Frontal cortex (tissue), 4 donors: ENCODE results near the gene FXYD5. TPM values are rescaled to one million over a fixed set of nuclear protein-coding genes. Genes with fewer than 3 reads are reported as not detected.
"Not testable (repeated sequence)": the region's sequence is repeated elsewhere in the genome, so short reads cannot be mapped to it uniquely, and the experiment has no call there.

Experiments
- DNase-seq, 2 donors: peaks; one replicate each; pipeline ENCODE4 v3.0.0; 2012; ENCODE audit warnings: low spot score in 2 of 2
- FAIRE-seq: peaks from 2 replicates; lab custom pipeline; 2012; peaks lifted over from hg19 to GRCh38; lab: Jason Lieb, UNC
- total RNA-seq: library from RNA; depleted of rRNA; stranded (reverse); fragments of >200 nt; gene quantifications from one replicate; pipeline ENCODE4 v1.2.3, GENCODE V29; 2014
- donor health status: control.
- donor health status: control.
- donor health status: control.

Gene FXYD5
- total RNA-seq, 1 donor from 2014 or later = not detected

DNA sequence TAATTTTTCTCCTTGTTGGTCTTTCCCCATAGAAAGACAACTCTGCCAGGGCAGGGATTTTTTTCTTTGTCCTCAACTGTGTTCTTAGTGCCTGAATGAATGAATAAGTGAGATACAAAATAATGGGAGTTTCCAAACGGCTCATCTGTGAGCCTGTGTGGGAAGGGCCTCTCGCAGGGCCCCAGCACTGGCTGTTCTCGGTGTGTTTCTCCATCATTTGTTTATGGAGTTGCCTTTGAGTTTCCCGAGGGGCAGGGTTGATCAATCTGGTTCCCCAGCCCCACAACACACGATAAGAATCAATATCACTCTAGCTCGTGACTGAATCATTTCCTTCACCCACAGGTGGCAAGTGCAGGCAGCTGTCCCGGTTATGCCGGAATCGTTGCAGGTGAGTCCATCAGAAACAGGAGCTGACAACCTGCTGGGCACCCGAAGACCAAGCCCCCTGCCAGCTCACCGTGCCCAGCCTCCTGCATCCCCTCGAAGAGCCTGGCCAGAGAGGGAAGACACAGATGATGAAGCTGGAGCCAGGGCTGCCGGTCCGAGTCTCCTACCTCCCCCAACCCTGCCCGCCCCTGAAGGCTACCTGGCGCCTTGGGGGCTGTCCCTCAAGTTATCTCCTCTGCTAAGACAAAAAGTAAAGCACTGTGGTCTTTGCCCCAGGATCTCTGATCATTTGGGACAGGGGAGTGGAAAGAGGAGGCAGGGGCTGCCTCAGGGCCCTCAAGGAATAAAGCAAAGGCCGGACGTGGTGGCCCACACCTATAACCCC, 14.9 kb downstream of the FXYD5 start:
- DNase-seq (no peak), FAIRE-seq (no peak)

GRCh38 chr19:35170359-35171061, 16.0 kb downstream of the FXYD5 start:
- FAIRE-seq = peak; percentile 37
- DNase-seq = no peak

DNA sequence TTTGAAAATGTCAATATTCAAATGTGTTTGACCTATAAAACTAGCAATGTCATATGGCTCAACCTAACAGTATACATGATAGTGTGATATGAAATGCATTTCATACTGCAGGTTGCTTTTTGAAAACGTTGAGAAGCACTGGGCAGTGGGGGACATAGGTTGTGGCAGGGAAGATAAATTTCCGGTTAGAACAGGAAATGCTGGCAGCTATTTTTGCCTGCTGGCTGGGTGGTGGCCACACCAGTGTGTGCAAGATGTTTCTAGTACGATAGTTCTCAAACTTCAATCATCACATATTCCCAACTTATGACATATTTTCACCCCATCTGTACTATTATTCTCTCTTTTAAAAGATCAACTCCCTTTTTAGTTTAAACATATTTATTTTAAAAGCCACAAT, 17.2 kb downstream of the FXYD5 start:
- no peak for FAIRE-seq
- no peak for DNase-seq

DNA sequence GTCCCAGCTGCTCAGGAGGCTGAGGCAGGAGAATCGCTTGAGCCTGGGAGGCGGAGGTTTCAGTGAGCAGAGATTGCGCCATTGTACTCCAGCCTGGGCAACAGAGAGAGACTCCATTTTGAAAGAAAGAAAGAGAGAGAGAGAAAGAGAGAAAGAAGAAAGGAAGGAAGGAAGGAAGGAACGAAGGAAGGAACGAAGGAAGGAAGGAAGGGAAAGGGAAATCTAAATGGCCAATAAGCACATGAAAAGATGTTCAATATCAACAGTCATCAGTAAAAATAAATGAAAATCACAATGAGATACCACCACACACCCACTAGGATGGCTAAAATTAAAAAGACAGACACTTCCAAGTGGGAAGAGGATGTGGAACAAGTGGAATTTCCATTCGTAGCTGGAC, 19.7 kb downstream of the FXYD5 start:
- no peak for FAIRE-seq
- DNase-seq = no peak

- FAIRE-seq (no peak), DNase-seq (no peak)
Observed at GRCh38 chr19:35176181-35176570, 21.6 kb downstream of the FXYD5 start.

DNA sequence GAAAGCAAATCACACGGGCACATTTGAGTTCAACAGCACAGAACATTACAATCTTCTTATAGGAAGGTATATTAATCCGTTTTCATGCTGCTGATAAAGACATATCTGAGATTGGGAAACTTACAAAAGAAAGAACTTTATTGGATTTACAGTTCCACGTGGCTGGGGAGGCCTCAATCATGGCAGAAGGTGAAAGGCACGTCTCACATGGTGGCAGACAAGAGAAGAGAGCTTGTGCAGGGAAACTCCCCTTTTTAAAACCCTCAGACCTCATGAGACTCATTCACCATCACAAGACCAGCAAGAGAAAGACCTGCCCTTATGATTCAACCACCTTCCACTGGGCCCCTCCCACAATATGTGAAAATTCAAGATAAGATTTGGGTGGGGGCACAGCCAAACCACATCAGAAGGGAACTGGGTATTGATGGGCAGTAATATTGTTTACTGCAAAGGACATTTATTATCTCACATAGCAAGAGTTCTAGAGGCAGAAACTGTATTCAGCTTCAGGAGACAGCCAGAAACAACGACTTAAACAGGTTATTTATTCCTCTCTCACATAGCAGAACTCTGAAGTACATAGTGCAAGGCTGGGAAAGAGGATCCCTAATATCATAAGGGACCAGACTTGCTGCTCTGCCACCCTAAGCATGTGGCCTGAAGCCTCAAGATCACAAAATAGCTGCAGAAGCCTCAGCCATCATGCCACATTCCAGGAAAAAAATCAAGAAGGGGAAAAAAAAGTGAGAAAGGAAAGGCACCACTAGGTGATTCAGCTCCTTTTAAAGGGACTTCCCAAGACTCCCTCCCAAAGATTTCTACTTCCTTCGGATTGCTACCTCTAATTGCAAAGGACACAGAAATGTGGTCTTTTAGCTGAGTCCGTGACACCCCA, 23.1 kb downstream of the FXYD5 start:
- FAIRE-seq (no peak), DNase-seq (no peak)

DNA sequence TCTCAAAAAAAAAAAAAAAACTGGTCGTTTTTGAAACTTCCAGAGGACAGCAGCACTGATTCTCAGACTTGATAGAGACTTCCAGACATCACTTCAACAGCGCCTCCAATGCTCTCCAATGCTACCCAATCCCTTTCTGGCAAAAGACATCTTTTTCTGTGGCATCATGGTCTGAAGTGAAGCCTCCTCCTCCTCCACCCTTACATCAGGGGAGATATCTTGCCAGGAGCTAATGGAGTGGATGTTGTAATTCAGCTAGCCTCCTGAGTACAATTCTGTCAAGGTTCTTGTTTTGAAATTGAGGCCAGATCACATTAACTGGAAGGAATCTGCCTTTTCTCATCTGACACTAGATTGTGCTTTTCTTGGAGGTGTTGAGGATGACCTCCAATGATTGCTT, 24.2 kb downstream of the FXYD5 start:
- no peak for FAIRE-seq
- no peak for DNase-seq

- FAIRE-seq (no peak), DNase-seq (no peak)
Observed at GRCh38 chr19:35179830-35180229, 25.3 kb downstream of the FXYD5 start.

- DNase-seq (no peak), FAIRE-seq (no peak)
Observed at GRCh38 chr19:35181387-35181786, 26.9 kb downstream of the FXYD5 start.

DNA sequence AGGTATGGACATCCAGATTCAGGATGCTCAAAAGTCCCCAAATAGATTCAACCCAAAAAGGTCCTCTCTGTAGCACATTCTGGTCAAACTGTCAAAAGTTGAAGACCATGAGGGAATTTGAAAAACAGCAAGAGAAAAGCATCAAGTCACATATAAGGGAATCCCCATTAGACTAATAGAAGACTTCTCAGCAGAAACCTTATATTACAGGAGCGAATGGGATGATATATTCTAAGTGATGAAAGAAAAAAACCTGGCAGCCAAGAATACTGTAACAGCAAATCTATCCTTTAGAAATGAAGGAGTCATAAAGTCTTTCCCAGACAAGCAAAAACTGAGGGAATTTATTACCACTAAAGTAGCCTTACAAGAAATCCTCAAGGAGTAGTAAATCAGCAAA, 29.7 kb downstream of the FXYD5 start:
- FAIRE-seq = no peak
- no peak for DNase-seq

- no peak for DNase-seq
- FAIRE-seq = no peak
Observed at GRCh38 chr19:35184884-35185283, 30.3 kb downstream of the FXYD5 start.

DNA sequence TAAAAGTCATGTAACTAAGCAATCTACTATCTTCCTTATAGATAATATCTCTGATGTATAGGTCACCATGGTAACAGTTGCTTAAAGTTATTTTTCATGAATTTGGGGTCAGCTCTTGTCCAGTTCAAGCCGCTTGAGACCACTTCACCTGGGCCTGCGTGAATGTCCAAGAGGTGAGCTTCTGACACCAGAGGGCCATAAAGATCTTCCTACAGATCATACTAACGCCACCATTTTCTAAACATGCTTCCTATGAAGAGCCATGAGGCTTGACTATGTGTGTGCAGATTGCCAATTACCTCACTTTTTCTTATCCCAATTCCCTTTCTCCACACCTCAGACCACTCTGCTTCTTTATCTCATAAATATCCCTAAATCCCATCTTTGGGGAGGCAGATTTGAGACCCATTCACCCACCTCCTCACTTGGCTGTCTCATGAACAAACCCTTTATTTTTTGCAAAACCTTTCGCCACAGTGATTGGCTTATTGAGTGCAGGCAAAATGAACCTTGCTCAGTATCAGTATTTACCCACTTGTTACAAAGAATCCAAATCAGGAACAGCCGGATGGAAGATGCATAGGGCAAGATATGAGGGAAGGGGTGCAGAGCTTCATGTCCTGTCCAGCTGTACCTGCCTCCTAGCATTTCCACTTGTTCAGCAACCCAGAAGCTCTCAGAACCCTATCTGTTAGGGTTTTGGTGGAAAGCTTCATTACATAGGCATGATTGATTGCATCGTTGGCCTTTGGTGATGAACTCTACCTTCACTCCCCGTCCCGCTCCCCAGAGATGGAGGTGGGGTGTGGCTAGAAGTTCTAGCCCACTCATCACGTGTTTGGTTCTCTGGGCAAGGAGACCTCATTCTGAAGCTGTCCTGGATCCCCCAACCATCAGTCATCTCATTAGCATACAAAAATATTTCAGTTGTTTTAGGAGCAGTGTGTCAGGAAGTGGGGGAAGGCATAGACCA, 39.8 kb downstream of the FXYD5 start:
- FAIRE-seq (no peak), DNase-seq (no peak)

- DNase-seq (no peak), FAIRE-seq (no peak)
Observed at GRCh38 chr19:35195830-35196229, 41.3 kb downstream of the FXYD5 start.

GRCh38 chr19:35196861-35197260, 42.3 kb downstream of the FXYD5 start:
- FAIRE-seq, DNase-seq: not testable (repeated sequence)

DNA sequence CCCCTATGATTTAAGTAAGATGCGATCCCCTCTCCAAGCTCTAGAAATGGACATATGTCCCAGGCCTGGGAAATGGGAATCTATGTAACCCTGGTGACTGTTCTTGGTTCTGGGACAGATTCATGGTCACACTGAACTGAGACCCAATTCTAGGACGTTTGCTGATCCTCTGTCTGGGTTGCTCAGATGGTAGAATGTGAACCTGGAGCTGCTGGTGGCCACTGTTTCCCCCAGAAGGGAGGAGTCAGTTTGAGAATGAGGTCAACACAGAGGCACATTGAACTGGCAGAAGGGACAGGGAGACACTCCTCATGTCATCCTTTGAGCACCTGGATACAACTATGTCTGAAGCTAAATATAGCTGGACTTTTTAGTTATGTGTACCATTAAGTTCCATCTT, 44.9 kb downstream of the FXYD5 start:
- no peak for FAIRE-seq
- DNase-seq = no peak

DNA sequence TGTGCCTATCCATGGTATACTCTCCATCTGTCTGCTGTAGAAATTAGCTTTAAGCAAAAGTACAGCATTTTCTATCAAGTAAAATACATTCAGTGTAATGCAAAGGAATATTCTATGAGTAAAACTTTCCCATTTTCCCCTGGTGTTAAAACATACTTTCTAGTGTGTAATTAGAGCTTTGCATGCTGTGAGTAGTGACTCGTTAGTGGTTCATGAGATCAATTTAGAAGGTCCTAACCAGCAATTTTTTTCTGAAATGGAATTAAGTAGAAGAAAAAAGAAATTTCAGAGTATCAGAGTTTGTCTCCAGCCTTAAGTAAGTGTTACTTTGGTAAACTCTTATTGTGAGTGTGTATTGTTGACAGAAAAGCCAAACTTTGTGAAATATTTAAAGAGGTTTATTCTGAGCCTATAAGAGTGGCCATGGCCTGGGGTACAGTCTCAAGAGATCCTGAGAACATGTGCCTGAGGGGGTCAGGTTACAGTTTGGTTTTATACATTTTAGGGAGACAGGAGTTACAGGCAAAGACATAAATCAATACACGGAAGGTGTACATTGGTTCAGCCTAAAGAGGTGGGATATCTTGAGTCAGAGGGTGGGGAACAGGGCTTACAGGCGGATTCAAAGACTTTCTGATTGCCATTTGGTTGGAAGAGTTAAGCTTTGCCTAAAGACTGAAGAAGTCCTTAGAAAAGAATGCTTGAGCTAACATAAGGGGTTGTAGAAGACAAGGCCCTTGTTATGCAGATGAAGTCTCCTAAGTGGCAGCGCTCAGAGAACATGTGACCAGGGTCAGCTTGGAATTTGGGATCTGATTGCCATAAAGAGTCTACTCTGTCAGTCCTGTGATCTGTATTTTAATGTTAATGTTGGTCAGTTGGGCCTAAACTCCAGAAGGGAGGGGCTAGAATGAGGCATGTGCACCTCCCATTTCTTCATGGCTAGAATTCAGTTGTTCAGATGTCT, 48.5 kb downstream of the FXYD5 start:
- FAIRE-seq (no peak), DNase-seq (no peak)

DNA sequence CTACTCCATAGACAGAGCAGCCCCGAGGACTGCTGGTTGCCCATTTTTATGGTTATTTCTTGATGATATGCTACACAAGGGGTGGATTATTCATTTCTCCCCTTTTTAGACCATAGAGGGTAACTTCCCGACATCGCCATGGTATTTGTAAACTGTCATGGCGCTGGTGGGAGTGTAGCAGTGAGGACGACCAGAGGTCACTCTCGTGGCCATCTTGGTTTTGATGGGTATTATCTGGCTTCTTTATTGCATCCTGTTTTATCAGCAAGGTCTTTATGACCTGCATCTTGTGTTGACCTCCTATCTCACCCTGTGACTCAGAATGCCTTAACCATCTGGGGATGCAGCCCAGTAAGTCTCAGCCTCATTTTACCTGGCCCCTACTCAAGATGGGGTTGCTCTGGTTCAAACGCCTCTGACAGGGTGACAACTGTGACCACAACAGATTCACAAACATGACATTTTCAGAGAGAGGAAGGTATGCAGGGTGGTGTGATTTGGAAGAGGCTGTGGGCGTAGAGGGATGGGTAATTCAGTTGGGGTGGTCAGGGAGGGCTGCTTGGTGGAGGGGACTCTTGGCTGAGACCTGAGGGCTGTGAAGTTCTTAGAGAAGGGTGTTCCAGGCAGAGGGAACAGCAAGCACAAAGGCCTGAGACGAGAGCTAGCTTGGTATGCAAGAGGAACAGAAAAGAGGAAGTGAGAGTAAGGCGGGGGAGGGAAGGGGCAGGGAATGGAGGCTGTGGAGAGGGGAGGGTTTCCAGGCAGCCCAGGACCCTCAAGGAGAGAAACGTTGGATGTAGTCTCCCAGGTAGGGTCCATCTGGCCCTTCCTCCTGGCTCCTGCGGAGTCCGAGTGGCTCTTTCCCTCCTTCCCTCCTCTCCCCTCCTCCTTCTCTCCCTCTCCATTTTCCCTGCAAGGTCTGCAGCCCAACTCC, 50.5 kb downstream of the FXYD5 start:
- DNase-seq = no peak
- FAIRE-seq = no peak
